Occipital lobe (tissue), 2 donors: Measurements from ENCODE around the gene HOXB7. TPM values are rescaled to one million over a fixed set of nuclear protein-coding genes. Genes with fewer than 3 reads are reported as not detected.

Source experiments
- DNase-seq: peaks from one replicate; lab custom pipeline; 2025; lab: John Stamatoyannopoulos, UW
- total RNA-seq: library from RNA; depleted of rRNA; stranded (reverse); fragments of >200 nt; gene quantifications from one replicate; pipeline ENCODE4 v1.2.3, GENCODE V29; 2014

The HOXB7 gene
- total RNA-seq, 1 donor from 2014 or later: not detected

- no peak for DNase-seq
Measured at GRCh38 chr17:48624118-48624517, 13.3 kb upstream of the HOXB7 start.

- DNase-seq: no peak
Measured at GRCh38 chr17:48623583-48623982, 12.8 kb upstream of the HOXB7 start.

GRCh38 chr17:48622857-48623256 is 12.0 kb upstream of the HOXB7 start:
- no peak for DNase-seq

- DNase-seq: no peak
Measured at GRCh38 chr17:48621410-48622392, 10.9 kb upstream of the HOXB7 start.

- DNase-seq: no peak
Measured at GRCh38 chr17:48620461-48621139, 9.8 kb upstream of the HOXB7 start.

GRCh38 chr17:48619826-48620449 is 9.1 kb upstream of the HOXB7 start:
- no peak for DNase-seq

- peak; percentile 60 for DNase-seq
Measured at GRCh38 chr17:48618256-48618896, 7.6 kb upstream of the HOXB7 start.

- no peak for DNase-seq
Measured at GRCh38 chr17:48617471-48618255, 6.8 kb upstream of the HOXB7 start.

- no peak for DNase-seq
Measured at GRCh38 chr17:48616717-48617470, 6.1 kb upstream of the HOXB7 start.

- DNase-seq: no peak
Measured at GRCh38 chr17:48615963-48616716, 5.3 kb upstream of the HOXB7 start.

GRCh38 chr17:48615047-48615962 is 4.5 kb upstream of the HOXB7 start, which contains the start of gene HOXB8:
Gene HOXB8 (minus strand): TSS chr17:48615292. CDS start chr17:48614704, 588 bp downstream.
- no peak for DNase-seq

GRCh38 chr17:48613862-48614694 is 3.3 kb upstream of the HOXB7 start:
- DNase-seq: no peak

- DNase-seq: no peak
Measured at GRCh38 chr17:48612854-48613691, 2.3 kb upstream of the HOXB7 start.

- DNase-seq: no peak
Measured at GRCh38 chr17:48612456-48612853, 1.6 kb upstream of the HOXB7 start.

- DNase-seq: no peak
Measured at GRCh38 chr17:48611681-48612455, 1.1 kb upstream of the HOXB7 start.
